Measurements from ENCODE around the gene PGPEP1.
A peak's percentile ranks its signal among the peaks of the same experiment; 100 is the strongest.

PGPEP1 gene

GRCh38 chr19:18340190-18340989 is at the start of gene PGPEP1:
Gene PGPEP1 (plus strand): TSS chr19:18340598. CDS start chr19:18340682, 84 bp downstream.
- peak; percentile 16 to 22 for DNase-seq

GRCh38 chr19:18291019-18291524 is 49.3 kb upstream of the PGPEP1 start:
- no peak for DNase-seq

- peak; percentile 64 to 77 for DNase-seq
These were observed 48.6 kb upstream of the PGPEP1 start for GRCh38 chr19:18291590-18292461.

- DNase-seq: no peak
These were observed 48.0 kb upstream of the PGPEP1 start for GRCh38 chr19:18292462-18292809.

GRCh38 chr19:18292810-18293641 is 47.4 kb upstream of the PGPEP1 start:
- peak; percentile 65 to 73 for DNase-seq

- no peak for DNase-seq
These were observed 46.5 kb upstream of the PGPEP1 start for GRCh38 chr19:18293642-18294466.

GRCh38 chr19:18294467-18294864 is 45.9 kb upstream of the PGPEP1 start:
- DNase-seq: no peak

GRCh38 chr19:18295034-18295451 is 45.4 kb upstream of the PGPEP1 start:
- no peak for DNase-seq

GRCh38 chr19:18297308-18297707 is 43.1 kb upstream of the PGPEP1 start:
- no peak for DNase-seq

GRCh38 chr19:18298601-18299000 is 41.8 kb upstream of the PGPEP1 start:
- DNase-seq: no peak

- no peak for DNase-seq
These were observed 40.7 kb upstream of the PGPEP1 start for GRCh38 chr19:18299654-18300053.

- no peak for DNase-seq
These were observed 39.3 kb upstream of the PGPEP1 start for GRCh38 chr19:18300930-18301717.

- no peak for DNase-seq
These were observed 38.7 kb upstream of the PGPEP1 start for GRCh38 chr19:18301718-18302111.

GRCh38 chr19:18304208-18304457 is 36.3 kb upstream of the PGPEP1 start:
- DNase-seq: no peak

- DNase-seq: peak; percentile 42 to 60
These were observed 35.7 kb upstream of the PGPEP1 start for GRCh38 chr19:18304458-18305310.

GRCh38 chr19:18306209-18306887 is 34.0 kb upstream of the PGPEP1 start:
- DNase-seq: no peak

- DNase-seq: no peak
These were observed 33.5 kb upstream of the PGPEP1 start for GRCh38 chr19:18306888-18307260.

- no peak for DNase-seq
These were observed 33.1 kb upstream of the PGPEP1 start for GRCh38 chr19:18307271-18307681.

GRCh38 chr19:18308051-18308947 is 32.1 kb upstream of the PGPEP1 start:
- DNase-seq: no peak

Measured in AML-193 (cell line).